Measurements from ENCODE around the gene DKC1.

The DKC1 gene

DNA sequence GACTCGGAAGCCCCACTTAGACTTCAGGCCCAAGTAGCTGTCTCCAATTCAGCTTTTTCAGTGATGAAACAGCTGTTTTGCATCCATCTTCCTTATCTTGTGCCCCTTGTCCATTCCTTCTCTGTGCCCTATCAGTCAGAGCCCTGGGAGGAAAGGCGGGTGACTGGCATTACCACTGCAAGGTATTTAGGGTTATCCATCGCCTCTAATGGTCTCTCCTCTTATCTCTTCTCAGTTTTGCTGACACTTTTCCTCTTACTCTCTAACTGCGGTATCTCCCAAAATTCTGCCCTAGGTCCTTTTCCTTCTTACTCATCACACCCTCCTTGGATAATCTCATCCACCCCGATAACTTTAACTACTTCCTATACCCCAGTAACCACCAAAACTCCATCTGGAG lies 25.5 kb upstream of the DKC1 start:
- no peak for DNase-seq (ENCODE audit: low read depth)

DNA sequence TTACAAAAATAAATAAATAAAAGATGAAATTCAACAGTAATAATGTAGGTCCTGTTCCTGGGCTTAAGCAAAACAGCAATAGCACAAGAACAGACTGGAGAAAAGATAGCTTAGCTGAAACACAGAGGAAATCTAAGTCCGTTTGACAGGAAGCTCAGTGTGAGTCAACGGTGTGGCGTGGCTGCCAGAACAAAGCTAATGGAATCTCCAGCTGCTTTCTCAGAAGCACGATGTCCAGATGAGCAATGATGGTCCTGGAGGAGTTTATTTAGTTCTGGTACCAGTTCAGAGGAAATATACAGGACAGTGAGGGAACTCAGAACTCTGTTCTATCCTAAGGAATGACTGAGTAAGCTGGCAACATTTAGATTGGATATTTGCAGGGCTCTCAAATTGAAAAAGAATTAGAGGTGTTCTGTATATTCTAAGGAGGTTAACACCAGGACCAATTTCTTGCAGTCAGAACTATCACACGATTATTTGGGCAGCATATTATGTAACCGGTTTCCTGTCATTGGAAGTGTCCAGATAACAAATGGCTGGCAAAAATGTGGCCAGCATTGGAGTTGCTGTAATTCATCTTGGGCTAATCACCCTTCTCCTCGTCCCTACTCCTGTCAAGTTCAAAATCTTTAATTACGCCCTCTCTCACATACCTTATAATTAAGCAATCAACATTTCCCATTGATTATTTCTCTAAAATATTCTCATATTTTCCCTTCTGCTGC lies 24.5 kb upstream of the DKC1 start:
- no peak for DNase-seq (ENCODE audit: low read depth)

DNA sequence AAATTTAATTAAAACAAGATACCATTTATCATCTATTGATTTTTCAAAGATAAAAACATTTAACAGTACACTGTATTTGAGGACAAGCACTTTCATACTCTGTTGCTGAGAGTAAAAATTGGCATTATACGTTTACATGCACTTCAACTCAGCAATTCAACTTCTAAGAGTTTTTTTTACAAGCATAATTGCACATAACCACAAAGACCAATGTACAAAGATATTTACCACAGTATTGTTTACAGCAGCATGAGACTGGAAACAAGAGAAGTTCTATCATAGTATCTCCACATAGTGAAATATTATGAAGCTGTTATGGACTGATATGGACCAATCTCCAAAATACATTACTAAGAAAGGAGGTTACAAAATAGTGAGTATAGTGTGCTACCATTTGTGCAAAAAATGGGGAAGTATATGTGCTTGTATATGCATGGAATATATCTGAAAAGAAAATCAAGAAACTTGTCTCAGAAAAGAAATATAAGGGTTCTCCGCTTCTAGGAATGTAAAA lies 22.7 kb upstream of the DKC1 start:
- DNase-seq (ENCODE audit: low read depth) = no peak

DNA sequence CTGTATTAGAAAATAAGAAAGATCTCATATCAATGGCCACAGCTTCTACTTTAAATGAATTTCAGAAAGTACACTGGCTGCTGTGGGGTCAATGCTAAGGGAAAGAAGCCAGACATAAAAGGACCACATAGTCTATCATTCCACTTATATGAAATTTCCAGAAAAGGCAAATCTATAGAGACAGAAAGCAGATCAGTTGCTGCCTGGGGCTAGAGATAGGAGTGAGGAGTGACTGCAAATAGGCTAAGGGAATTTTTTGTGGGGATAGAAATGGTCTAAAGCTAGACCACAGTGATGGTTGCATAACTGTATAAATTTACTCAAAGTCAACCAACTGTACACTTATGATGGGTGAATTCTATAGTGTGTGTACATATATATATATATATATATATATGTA lies 20.1 kb upstream of the DKC1 start:
- DNase-seq (ENCODE audit: low read depth) = no peak

DNA sequence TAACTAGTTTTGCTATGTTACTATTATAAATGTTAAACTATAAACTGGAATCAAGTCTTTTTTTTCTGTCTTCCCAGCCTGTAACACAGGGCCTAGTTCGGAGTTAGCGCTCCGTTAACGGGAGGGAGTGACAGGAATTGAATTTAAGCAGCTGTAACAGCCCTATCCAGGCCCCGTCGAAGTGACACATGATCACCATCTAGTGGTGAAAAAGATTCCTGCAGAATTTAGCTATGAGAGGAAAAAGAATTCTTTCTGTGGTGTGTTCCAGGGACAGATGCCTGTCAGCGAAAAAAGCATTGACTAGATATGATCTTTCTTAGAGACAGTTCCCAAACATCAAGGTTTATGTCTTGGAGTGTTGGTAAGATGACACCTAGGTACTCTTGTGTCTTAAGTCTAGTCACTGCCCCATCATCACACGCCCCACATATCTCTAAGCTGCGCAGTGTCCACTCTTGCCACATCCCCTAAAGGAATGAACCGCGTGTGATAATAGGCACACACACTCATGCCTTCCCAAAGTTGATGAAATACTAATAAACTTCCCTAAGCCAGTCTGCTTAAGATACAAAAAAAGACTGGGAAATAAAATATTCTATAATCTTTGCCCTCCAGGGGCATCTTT lies 13.8 kb upstream of the DKC1 start:
- peak; percentile 25 for DNase-seq (ENCODE audit: low read depth)

DNA sequence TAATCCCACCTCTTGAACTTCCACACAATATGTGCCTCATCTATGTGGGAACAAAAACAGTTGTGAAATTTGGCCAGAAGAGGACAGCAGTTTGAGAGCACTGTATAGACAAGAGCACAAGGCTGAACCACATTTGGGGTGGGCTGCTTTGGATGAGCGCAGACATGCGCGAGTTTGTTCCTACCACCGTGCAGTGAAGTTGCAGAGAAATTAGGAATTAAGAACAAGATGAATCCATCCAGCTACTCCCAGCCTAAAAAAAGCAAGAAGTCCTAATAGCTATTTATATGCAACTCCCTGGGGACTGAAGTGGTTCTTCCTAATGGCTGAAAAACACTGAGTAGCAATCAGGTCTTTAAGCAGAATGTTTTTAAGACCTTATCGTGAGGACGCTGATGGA lies 12.8 kb upstream of the DKC1 start:
- DNase-seq (ENCODE audit: low read depth) = no peak

DNA sequence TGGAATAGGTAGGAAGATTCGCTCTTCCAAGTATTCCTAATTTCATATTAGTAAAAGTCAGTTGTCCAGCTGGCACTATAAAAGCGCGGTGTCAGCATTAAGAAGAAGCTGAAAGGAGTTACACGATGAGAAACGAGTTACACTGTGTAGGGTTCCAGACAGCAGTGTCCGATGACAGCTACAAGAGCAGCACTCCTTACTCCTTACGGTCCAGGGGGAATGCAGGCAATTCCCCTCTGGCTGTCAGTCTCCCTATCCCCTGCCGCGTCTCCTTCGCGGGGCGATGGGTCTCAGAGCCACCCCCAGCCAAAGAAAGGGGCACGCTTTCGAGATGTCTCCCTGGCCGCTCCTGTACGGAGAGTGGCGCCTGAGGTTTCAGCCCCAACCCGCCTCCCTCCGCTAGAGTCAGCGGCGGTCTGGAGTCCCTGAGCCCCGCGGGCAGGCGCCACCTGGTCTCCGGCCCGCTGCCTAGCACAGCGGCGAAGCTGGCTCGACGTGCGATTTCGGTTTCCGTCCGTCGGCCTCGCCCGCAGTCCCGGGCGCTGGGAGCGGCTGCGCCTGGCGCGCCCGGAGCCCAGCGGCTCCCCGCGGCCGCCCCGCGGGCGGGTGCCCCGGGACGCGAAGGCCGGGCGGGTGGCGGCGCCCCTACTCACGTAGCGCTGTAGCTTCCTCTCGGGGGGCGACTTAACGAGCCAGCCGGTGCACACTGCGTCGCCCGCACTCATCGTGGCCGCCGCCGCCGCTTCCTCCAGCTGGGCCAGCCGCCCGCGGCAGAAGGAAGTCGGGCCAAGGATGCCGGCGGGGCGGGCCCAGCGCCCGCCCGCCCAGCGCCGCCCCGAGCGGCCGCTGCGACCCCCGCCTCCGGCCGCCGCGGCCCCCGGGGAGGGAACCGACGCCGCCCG lies 12.1 kb upstream of the DKC1 start, which contains the start of gene GAB3:
TSS of gene GAB3 (minus strand) at position 777 of the 902 bp plus-strand sequence. CDS start at position 725, 52 bp downstream.
- DNase-seq (ENCODE audit: low read depth) = no peak

DNA sequence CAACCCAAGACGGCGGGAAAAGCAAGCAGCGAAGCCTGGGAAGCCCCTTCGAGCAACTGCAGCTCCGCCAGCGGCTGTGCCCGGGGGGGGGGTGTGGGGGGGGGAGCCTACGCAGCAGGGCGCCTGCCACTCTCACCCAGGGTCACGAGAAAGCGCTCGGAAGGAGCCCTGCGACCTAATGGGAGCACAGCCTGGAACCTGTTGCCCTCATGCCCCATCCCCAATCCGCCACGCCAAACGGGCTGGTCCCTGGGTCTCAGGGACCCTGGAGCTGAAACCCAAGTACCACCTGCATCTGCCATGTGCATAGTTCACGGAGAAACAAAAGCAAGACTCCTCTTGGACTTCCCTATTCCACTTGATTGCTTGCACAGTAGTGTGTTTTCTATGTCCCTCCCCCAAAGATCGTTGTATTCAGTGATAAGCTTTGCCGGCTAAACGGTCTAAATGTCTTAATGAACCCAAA lies 11.4 kb upstream of the DKC1 start:
- no peak for DNase-seq (ENCODE audit: low read depth)

DNA sequence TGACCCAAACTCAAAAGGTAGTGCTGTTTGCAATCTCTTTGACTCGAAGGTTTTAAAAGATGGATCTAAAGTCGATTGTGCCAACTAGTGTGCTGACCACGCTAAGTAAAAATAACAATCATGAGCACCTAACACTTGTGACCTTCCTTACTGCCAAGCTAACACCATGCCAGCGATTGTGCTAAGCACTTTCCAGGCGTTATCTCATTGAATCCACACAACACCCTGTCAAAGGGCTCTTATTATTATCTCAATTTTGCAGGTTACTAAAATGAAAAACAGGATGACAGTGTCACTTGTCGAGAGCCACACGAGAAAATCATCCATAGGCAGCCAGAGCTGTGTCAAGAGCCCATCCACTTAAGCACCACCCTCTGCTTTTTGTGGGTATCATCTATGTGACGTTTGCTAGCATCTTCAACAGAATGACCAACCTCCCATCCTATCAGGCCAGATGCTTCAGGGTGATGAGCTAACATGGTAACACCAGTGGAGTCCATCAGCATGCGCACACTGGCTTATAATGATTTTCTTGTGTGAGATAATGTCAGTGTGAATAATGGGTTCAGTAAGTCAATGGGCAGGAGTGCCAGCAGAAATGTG lies 10.9 kb upstream of the DKC1 start:
- no peak for DNase-seq (ENCODE audit: low read depth)

DNA sequence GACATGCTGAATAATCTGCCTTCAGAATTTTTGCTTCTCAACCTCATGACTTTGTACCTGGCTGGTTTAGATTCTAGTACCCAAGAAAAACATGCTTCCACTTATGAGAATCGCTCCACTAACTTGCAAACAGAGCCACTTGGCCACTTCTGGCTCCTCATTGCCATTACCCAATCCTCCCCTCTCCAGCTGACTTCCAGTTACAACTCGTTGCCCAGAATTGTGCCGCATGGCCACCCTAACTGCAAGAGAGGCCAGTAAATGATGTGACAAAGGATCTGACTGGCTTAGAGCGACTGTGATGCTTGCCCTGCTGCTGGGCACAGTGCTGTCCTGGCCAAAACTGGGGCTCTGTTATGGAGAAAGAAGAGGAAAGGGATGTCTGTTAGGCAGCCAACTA lies 4.0 kb upstream of the DKC1 start:
- DNase-seq (ENCODE audit: low read depth) = no peak

DNA sequence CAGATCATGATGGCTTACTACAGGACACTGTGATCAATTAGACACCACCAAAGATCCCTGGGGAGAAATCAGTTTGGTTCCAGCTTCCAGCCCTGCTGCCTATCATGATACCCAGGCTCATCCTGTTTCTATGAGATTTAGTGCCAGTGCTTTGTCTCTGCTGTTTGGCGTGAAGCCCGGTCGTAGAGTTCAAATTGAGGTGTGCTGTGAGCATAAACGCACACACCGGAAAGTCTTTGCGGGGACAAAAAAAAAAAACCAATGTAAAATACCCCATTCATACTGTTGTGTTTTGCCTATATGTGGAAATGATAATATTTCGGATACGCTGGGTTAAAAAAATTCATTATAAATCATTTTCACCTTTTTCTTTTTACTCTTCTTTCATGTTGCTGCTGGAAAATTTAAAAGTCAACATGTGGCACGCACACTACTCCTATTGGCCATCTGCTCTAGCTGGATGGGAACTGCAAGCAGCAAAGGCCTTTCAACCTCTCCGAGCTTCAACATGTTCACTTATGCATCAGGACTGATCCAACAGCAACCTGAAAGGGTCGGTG lies 607 bp upstream of the DKC1 start:
- no peak for DNase-seq (ENCODE audit: low read depth)

DNA sequence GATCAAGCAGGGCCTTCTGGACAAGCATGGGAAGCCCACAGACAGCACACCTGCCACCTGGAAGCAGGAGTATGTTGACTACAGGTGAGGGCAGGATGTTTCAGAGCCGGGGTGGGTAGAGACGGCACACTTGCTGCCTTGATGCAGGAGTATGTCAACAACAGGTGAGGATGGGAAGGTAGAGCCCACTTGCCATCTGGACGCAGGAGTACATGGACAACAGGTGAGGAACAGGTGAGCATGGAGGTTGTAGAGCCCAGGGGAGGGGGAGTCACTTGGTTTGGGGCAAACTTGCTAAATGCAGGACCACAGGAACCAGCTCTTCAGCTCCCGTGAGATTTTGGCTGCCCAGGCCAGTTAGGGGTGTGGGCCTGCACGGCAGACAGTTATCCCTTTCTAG lies 12.0 kb downstream of the DKC1 start:
- DNase-seq (ENCODE audit: low read depth) = no peak

DNA sequence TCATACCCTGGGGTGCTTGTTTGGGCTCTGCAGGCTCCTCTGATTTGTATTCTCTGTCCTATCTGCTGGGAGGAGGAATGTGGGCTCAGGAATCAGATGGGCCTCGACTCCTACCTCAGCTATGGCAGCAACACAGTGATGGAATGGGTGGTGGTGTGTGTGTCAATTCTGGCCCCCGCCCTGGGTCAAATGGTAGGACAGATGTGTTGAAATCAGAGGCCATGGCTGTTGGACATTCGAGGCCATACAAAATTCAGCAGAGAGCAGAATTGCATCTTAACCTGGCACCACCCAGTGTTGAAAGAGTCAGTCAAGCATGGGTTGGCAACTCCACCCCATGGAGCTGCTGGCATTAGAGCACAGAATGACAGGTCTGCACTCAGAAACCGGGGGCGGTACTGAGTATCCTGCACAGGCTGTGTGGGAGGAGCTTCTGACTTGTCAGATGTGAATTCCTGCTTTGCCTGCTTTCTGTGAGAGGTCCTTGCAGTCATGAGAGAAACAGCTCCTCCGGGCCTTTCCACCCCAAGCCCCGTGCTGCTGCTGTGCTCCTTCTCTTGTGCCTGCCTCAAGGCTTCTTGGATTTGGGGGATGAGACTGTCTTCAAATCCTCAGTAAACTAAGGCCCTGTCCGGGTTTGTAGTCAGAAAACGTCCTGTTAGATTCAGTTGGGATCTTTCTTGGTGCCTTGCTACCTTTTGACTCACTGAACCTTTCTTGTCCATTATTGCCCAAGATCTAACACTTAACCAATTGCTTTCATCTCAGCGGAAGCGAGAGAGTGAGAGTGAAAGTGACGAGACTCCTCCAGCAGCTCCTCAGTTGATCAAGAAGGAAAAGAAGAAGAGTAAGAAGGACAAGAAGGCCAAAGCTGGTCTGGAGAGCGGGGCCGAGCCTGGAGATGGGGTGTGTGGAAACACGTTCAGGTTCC lies 13.0 kb downstream of the DKC1 start:
- DNase-seq (ENCODE audit: low read depth) = no peak

DNA sequence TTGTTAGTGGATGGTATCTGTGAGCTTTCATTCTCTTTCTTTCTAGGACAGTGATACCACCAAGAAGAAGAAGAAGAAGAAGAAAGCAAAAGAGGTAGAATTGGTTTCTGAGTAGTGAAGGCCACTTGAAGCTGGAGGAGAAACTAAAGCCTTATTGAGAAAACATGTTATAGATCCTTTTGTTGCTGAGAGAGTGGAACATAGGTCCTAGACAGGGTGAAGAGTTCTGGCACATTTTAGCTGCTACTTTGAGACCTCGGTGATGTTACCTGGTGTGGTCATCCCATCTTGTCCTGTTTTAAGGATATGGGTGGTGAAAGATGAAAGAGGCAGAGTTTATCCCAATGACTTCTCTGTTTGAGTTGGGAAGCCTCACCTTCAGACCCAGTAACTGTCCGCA lies 14.1 kb downstream of the DKC1 start:
- no peak for DNase-seq (ENCODE audit: low read depth)

DNA sequence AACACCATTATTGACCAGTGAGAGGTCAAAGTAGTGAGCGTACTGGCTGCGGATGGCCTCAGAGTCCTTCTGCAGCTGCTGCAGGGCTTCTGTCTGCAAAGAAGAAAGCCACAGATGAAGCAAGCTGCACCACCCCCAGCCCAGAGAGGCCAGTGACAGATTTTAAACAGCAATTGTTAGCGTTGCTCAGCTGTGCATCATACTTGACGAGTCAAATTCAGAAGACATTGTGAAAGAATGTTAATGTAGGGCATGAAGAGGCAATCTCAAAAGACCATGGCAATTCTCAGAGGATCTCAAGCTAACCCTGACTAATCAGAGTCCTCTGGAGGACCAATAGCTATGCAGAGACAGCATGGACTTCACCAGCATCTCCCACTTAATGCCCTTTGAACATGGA lies 16.6 kb downstream of the DKC1 start:
- DNase-seq (ENCODE audit: low read depth) = no peak

DNA sequence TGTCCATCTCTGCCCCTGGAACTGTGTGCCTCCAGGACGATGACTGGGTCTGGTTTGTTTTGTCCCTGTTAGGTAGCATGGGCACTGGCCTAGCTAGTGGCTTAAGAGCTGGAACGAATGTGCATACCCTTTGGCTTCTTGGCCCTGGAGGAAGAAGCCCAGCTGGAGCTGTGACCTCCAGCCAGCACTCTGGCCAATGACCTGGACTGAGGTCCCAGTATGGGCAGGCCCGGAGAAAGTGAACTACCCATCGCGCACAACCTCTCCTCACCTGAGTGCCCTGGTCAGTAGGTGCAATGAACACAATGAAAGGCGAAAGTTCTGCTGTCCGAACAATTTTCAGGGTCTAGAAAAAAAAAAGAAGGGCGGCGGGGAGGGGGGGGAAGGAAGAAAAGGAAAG lies 18.3 kb downstream of the DKC1 start:
- no peak for DNase-seq (ENCODE audit: low read depth)

DNA sequence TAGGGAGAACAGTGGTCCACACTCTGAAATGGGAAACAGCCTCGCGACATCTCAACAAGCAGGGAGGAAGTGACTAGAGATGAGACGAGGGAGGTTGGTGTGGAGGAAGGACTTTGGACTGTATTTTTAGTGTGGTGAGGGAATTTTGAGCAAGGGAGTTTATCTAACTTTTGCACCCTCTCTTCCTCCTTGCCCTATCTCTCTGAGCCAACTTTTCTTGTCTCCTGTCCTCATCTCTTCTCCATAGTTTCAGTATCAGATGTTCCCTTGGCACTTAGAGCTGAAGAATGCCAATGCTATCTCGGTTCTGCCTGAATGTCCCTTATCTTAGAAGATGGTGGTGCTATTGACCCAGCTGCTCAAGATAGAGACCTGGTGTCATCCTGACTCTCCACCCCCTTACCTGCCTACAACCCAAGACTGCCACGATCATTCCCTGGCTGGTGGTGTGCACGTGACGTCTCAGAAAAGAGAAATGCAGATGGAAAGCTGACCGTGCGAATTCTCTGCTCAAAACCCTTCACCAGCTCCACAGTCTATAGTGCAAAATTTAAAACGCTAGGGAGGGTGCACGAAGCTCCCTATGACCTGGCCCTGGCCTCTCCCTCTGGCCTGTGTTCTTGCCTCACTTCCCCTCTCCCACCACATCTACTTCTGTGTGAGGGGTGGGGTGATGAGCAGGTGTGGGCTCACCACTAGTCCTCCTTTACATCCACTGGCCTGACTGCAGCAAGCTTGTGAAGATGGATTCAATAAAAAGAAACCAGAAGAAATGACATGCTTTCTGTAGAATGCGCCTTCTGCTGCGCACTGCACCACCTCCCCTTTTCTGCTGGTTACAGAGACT lies 21.7 kb downstream of the DKC1 start:
- no peak for DNase-seq (ENCODE audit: low read depth)

DNA sequence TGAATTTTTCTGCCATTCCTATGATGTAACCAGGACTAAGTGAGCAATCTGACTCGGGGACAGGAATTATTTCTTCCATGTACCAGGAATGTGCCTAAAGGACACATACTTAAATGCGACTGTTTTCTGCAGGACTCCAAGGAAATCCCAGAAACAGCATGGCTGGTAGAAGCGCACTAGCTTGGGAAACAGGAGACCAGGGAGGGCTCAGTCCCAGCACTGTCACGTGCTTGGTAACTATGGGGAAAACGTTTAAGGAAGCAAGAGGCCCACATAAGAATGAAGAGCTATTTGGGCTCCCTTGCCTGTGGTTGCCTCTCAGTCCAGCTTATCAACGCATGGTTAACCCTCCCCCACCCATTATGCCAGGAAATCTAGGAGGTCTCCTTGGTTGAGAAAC lies 23.1 kb downstream of the DKC1 start:
- no peak for DNase-seq (ENCODE audit: low read depth)

DNA sequence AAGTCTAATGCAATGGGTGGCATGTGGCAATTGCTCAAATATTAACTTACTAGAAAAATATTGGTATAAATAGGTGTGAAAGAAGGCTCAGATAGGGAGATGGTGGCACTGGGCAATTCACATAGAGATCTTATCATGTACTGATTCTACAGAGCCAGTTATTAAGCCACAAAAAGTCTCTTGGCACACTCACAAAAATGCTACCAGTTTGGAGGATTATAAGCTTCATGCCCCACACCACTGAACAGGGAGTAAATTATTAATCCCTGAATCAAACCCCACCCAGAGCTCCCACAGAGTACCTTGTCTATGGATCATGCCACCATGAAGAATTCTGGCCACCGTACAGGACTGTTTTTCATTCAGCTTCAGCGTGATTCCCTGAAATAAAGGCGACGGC lies 28.8 kb downstream of the DKC1 start:
- DNase-seq (ENCODE audit: low read depth) = no peak

DNA sequence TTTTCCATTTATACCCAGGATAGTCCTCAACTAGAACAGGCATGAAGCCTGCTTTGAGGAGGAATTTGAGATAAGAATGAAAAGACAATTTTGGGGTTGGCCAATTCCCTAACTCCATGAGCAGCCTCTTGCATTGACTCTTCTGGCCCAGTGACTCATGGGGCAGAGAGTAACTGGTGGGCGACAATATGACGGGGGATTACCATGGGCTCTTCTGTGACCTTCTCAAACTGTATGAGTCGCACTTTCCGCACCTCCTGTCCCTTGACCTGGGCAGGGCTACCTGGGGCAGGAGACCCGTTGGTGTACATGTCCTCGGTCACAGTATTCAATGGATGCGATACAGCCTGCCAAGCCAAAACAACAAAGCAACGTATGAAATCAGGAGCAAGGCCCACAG lies 29.3 kb downstream of the DKC1 start:
- DNase-seq (ENCODE audit: low read depth) = no peak
